ENCODE results near the gene CRYM.
"Not testable (repeated sequence)": the region's sequence is repeated elsewhere in the genome, so short reads cannot be mapped to it uniquely, and the experiment has no call there.

Gene CRYM

DNA sequence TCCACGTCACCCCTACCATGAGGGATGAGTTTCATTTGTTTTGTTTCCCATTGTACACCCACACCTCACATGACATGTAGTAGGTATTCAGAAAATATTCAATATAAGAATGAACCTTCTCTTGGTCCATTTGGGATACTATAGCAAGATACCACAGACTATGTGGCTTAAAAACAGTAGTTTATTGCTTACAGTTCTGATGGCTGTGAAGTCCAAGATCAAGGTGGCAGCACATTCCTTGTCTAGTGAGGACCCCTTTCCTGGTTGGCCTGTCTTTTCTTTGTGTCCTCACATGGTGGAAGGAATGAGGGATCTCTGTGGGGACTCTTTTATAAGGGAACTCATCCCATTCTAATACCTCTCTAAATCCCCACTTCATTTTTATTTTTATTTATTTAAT lies 36.2 kb upstream of the CRYM start:
- Histone ChIP-seq H3K27ac (no peak overlapping the region), H3K36me3 (no peaks in the 10 kb centered on the region), H3K9me3 (no peaks in the 10 kb centered on the region), H3K4me1 (ENCODE audit: control insufficient read depth in 1 of 2, insufficient read depth in 1 of 2, low read depth in 1 of 2, low read length in 1 of 2) (no peaks in the 10 kb centered on the region), H3K4me3 (ENCODE audit: low read depth in 1 of 2, low read length in 1 of 2) (no peak overlapping the region), H3K27me3 (no peaks in the 10 kb centered on the region)
- TF ChIP-seq, protein P1, sequence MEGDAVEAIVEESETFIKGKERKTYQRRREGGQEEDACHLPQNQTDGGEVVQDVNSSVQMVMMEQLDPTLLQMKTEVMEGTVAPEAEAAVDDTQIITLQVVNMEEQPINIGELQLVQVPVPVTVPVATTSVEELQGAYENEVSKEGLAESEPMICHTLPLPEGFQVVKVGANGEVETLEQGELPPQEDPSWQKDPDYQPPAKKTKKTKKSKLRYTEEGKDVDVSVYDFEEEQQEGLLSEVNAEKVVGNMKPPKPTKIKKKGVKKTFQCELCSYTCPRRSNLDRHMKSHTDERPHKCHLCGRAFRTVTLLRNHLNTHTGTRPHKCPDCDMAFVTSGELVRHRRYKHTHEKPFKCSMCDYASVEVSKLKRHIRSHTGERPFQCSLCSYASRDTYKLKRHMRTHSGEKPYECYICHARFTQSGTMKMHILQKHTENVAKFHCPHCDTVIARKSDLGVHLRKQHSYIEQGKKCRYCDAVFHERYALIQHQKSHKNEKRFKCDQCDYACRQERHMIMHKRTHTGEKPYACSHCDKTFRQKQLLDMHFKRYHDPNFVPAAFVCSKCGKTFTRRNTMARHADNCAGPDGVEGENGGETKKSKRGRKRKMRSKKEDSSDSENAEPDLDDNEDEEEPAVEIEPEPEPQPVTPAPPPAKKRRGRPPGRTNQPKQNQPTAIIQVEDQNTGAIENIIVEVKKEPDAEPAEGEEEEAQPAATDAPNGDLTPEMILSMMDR (IDR thresholded peaks at IDR 0.05): no peak

DNA sequence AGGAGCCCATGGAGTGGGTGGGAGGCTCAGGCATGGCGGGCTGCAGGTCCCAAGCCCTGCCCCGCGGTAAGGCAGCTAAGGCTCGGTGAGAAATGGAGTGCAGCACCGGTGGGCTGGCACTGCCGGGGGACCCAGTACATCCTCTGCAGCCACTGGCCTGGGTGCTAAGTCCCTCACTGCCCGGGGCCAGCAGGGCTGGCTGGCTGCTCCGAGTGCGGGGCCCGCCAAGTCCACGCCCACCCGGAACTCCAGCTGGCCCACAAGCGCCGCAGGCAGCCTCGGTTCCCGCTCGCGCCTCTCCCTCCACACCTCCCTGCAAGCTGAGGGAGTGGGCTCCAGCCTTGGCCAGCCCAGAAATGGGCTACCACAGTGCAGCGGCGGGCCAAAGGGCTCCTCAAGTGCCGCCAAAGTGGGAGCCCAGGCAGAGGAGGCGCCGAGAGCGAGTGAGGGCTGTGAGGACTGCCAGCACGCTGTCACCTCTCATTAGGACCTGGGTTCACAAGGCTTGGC lies 34.8 kb upstream of the CRYM start:
- not testable (repeated sequence) for H3K4me3 ChIP-seq (ENCODE audit: low read depth in 1 of 2, low read length in 1 of 2); H3K36me3 ChIP-seq; H3K27me3 ChIP-seq; H3K4me1 ChIP-seq (ENCODE audit: control insufficient read depth in 1 of 2, insufficient read depth in 1 of 2, low read depth in 1 of 2, low read length in 1 of 2); H3K27ac ChIP-seq; H3K9me3 ChIP-seq

- not testable (repeated sequence) for H3K27me3 ChIP-seq; H3K4me3 ChIP-seq (ENCODE audit: low read depth in 1 of 2, low read length in 1 of 2); H3K4me1 ChIP-seq (ENCODE audit: control insufficient read depth in 1 of 2, insufficient read depth in 1 of 2, low read depth in 1 of 2, low read length in 1 of 2); H3K27ac ChIP-seq; H3K9me3 ChIP-seq; H3K36me3 ChIP-seq
These were observed 34.0 kb upstream of the CRYM start for GRCh38 chr16:21312046-21312445.

DNA sequence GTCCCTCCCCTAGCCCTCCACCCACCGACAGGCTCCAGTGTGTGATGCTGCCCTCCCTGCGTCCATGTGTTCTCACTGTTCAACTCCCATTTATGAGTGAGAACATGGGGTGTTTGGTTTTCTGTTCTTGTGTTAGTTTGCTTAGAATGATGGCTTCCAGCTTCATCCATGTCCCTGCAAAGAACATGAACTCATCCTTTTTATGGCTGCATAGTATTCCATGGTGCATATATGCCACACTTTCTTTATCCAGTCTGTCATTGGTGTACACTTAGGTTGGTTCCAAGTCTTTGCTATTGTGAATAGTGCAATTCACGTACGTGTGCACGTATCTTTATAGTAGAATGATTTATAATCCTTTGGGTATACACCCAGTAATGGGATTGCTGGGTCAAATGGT lies 28.6 kb upstream of the CRYM start:
- H3K36me3 ChIP-seq; H3K27ac ChIP-seq; H3K4me3 ChIP-seq (ENCODE audit: low read depth in 1 of 2, low read length in 1 of 2); H3K4me1 ChIP-seq (ENCODE audit: control insufficient read depth in 1 of 2, insufficient read depth in 1 of 2, low read depth in 1 of 2, low read length in 1 of 2); H3K9me3 ChIP-seq: not testable (repeated sequence)
- H3K27me3 ChIP-seq: peaks cover 12% of the 10 kb centered on the region

DNA sequence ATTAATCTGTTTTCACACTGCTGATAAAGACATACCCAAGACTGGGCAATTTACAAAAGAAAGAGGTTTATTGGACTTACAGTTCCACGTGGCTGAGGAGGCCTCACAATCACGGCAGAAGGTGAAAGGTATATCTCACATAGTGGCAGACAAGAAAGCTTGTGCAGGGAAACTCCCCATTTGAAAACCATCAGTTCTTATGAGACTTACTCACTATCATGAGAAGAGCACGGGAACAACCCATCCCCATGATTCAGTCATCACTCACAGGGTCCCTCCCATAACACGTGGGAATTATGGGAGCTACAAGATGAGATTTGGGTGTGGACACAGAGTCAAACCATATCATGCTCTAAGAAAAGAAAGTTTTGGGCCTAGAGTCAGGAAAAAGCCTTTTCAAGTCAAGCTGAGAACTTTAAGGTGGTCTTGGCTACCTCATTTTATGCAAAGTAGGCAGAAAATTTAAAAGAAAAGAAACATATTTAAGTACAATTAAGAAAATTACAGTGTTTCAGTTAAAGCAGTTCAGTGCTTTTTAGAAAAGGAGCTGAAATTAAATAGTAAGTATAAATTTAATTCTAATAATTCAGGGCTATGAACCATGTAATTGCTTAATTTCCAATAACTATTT lies 24.9 kb upstream of the CRYM start:
- H3K4me1 ChIP-seq (ENCODE audit: control insufficient read depth in 1 of 2, insufficient read depth in 1 of 2, low read depth in 1 of 2, low read length in 1 of 2): peaks cover 16 to 21% of the 10 kb centered on the region in 2 experiments
- H3K9me3 ChIP-seq: no peaks in the 10 kb centered on the region
- H3K27me3 ChIP-seq: peaks cover 47% of the 10 kb centered on the region
- H3K27ac ChIP-seq: no peak overlapping the region
- H3K36me3 ChIP-seq: no peaks in the 10 kb centered on the region
- H3K4me3 ChIP-seq (ENCODE audit: low read depth in 1 of 2, low read length in 1 of 2): no peak overlapping the region
- TF ChIP-seq, protein P1 (IDR thresholded peaks at IDR 0.05): no peak

DNA sequence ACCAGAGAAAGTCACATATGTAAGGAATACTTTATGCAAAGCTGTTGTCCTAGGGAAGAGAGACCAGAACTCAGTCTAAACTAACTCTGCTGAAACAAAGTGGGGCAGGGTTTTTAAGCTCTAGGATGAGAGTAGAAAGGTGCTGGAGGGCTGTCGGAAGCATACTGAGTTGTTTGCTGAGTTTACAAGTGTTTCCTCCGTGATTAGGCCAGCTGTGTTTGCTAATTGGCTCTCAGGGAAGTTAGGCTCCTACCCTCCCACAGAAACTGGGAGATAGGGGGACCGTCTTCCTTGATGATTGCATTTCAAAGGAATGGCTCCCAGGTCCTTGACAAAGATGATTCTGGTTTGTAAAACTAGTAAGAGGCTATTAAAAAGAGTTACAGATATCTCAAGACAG lies 24.4 kb upstream of the CRYM start:
- H3K36me3 ChIP-seq: no peaks in the 10 kb centered on the region
- H3K4me1 ChIP-seq (ENCODE audit: control insufficient read depth in 1 of 2, insufficient read depth in 1 of 2, low read depth in 1 of 2, low read length in 1 of 2): peaks cover 16 to 21% of the 10 kb centered on the region in 2 experiments
- no peak overlapping the region for H3K4me3 ChIP-seq (ENCODE audit: low read depth in 1 of 2, low read length in 1 of 2)
- H3K9me3 ChIP-seq: no peaks in the 10 kb centered on the region
- peaks cover 53% of the 10 kb centered on the region for H3K27me3 ChIP-seq
- TF ChIP-seq, protein P1 (IDR thresholded peaks at IDR 0.05): no peak
- no peak overlapping the region for H3K27ac ChIP-seq

GRCh38 chr16:21301895-21302291 lies 23.8 kb upstream of the CRYM start:
- Histone ChIP-seq H3K27ac (no peak overlapping the region), H3K9me3 (no peaks in the 10 kb centered on the region), H3K4me3 (ENCODE audit: low read depth in 1 of 2, low read length in 1 of 2) (peak overlapping the region; percentile 37 to 51), H3K27me3 (peaks cover 53% of the 10 kb centered on the region), H3K4me1 (ENCODE audit: control insufficient read depth in 1 of 2, insufficient read depth in 1 of 2, low read depth in 1 of 2, low read length in 1 of 2) (peaks cover 16 to 21% of the 10 kb centered on the region in 2 experiments), H3K36me3 (no peaks in the 10 kb centered on the region)
- TF ChIP-seq, protein P1 (IDR thresholded peaks at IDR 0.05): no peak
